Right lobe of liver (tissue), 4 donors: Measurements from ENCODE around the gene TEX264.

Source experiments
- POLR2A ChIP-seq: fragments of 450-650 bp; IDR thresholded peaks from one replicate; pipeline ENCODE4 v1.6.1; 2017; ENCODE audit warnings: antibody characterized with exemption, mild to moderate bottlenecking
- TF ChIP-seq, protein P1 (sequence below), 4 donors: fragments of 200-600 bp in 3 of 4; fragments of 450-650 bp in 1 of 4; IDR thresholded peaks; one replicate each; pipeline versions ENCODE4 v1.5.1 to v1.8.0; 2016 to 2022; ENCODE audit warnings: antibody characterized with exemption in 4 of 4, mild to moderate bottlenecking in 2 of 4
- donor health status: DM: no; HTN: no; CAD: no.
- donor health status: DM: no; HTN: no; CAD: no.
- donor health status: DM: no; HTN: yes; CAD: no.

DNA sequence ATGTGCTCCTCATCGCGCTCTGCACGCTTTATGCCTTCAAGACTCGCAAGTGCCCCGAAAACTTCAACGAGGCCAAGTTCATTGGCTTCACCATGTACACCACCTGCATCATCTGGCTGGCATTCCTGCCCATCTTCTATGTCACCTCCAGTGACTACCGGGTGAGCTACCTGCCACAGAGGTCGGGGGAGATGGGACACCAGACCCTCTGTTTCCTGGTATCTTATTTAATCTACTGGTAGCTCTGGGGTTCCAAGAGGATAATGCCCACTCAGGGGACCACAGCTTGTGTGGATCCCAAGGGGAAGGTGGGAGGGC, 44.9 kb downstream of the TEX264 start:
- TF ChIP-seq, protein P1, sequence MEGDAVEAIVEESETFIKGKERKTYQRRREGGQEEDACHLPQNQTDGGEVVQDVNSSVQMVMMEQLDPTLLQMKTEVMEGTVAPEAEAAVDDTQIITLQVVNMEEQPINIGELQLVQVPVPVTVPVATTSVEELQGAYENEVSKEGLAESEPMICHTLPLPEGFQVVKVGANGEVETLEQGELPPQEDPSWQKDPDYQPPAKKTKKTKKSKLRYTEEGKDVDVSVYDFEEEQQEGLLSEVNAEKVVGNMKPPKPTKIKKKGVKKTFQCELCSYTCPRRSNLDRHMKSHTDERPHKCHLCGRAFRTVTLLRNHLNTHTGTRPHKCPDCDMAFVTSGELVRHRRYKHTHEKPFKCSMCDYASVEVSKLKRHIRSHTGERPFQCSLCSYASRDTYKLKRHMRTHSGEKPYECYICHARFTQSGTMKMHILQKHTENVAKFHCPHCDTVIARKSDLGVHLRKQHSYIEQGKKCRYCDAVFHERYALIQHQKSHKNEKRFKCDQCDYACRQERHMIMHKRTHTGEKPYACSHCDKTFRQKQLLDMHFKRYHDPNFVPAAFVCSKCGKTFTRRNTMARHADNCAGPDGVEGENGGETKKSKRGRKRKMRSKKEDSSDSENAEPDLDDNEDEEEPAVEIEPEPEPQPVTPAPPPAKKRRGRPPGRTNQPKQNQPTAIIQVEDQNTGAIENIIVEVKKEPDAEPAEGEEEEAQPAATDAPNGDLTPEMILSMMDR (IDR thresholded peaks at IDR 0.05), result no peak
- TF ChIP-seq POLR2A, result no peak
